ENCODE results near the gene RSPO3. TPM values are rescaled to one million over a fixed set of nuclear protein-coding genes. Genes with fewer than 3 reads are reported as not detected.

The RSPO3 gene
- total RNA-seq, 1 experiment from 2014 or later = not detected

- Mint-ChIP-seq H3K9me3 (ENCODE audit: unreplicated experiment) (no peaks in the 10 kb centered on the region), H3K27me3 (ENCODE audit: insufficient read depth, unreplicated experiment) (peaks cover 94% of the 10 kb centered on the region), H3K4me1 (ENCODE audit: insufficient read depth, unreplicated experiment) (no peaks in the 10 kb centered on the region), H3K27ac (ENCODE audit: low read depth, unreplicated experiment) (no peak overlapping the region), H3K36me3 (ENCODE audit: insufficient read depth, unreplicated experiment) (no peaks in the 10 kb centered on the region), H3K4me3 (ENCODE audit: unreplicated experiment) (no peak overlapping the region)
- BruUV-seq (replicated peaks) = no TSS peak
- ChIA-PET POLR2A (no interaction called here), CTCF (interaction anchor here (0.5 to 0.6 kb wide), 2 partner anchors 19 to 358 kb away, joined by 3 read pairs; no protein-coding TSS in a partner anchor)
- DNase-seq (ENCODE audit: unreplicated experiment) = no peak
- TF ChIP-seq CTCF (IDR thresholded peaks at IDR 0.05; ENCODE audit: unreplicated experiment) = no peak
- intact Hi-C loops (cut with micrococcal nuclease) = no loop called here
Measured at GRCh38 chr6:127162836-127163235, 44.4 kb downstream of the RSPO3 start.

GRCh38 chr6:127164036-127164435 lies 45.6 kb downstream of the RSPO3 start:
- CTCF ChIA-PET = no interaction called here
- Mint-ChIP-seq H3K9me3 (ENCODE audit: unreplicated experiment) (no peaks in the 10 kb centered on the region), H3K27ac (ENCODE audit: low read depth, unreplicated experiment) (no peak overlapping the region), H3K27me3 (ENCODE audit: insufficient read depth, unreplicated experiment) (peaks cover 82% of the 10 kb centered on the region), H3K4me1 (ENCODE audit: insufficient read depth, unreplicated experiment) (no peaks in the 10 kb centered on the region), H3K4me3 (ENCODE audit: unreplicated experiment) (no peak overlapping the region), H3K36me3 (ENCODE audit: insufficient read depth, unreplicated experiment) (no peaks in the 10 kb centered on the region)
- intact Hi-C loops (cut with micrococcal nuclease) = no loop called here
- no TSS peak for BruUV-seq (replicated peaks)
- POLR2A ChIA-PET = no interaction called here
- no peak for TF ChIP-seq CTCF (IDR thresholded peaks at IDR 0.05; ENCODE audit: unreplicated experiment)
- DNase-seq (ENCODE audit: unreplicated experiment) = no peak

- intact Hi-C loops (cut with micrococcal nuclease) = no loop called here
- ChIA-PET CTCF (no interaction called here), POLR2A (no interaction called here)
- BruUV-seq (replicated peaks) = no TSS peak
- Mint-ChIP-seq H3K4me1 (ENCODE audit: insufficient read depth, unreplicated experiment) (no peaks in the 10 kb centered on the region), H3K36me3 (ENCODE audit: insufficient read depth, unreplicated experiment) (no peaks in the 10 kb centered on the region), H3K27me3 (ENCODE audit: insufficient read depth, unreplicated experiment) (peaks cover 80% of the 10 kb centered on the region), H3K27ac (ENCODE audit: low read depth, unreplicated experiment) (no peak overlapping the region), H3K9me3 (ENCODE audit: unreplicated experiment) (no peaks in the 10 kb centered on the region), H3K4me3 (ENCODE audit: unreplicated experiment) (no peak overlapping the region)
- no peak for DNase-seq (ENCODE audit: unreplicated experiment)
- no peak for TF ChIP-seq CTCF (IDR thresholded peaks at IDR 0.05; ENCODE audit: unreplicated experiment)
Measured at GRCh38 chr6:127164565-127164964, 46.1 kb downstream of the RSPO3 start.

GRCh38 chr6:127173156-127173940 lies 54.9 kb downstream of the RSPO3 start:
- H3K4me1 Mint-ChIP-seq (ENCODE audit: insufficient read depth, unreplicated experiment) = no peaks in the 10 kb centered on the region
- DNase-seq (ENCODE audit: unreplicated experiment) = no peak
- intact Hi-C loops (cut with micrococcal nuclease) = no loop called here
- no peak for TF ChIP-seq CTCF (IDR thresholded peaks at IDR 0.05; ENCODE audit: unreplicated experiment)
- no peak overlapping the region for H3K4me3 Mint-ChIP-seq (ENCODE audit: unreplicated experiment)
- no TSS peak for BruUV-seq (replicated peaks)
- ChIA-PET CTCF (no interaction called here), POLR2A (no interaction called here)
- H3K27me3 Mint-ChIP-seq (ENCODE audit: insufficient read depth, unreplicated experiment) = peaks cover 85% of the 10 kb centered on the region
- H3K9me3 Mint-ChIP-seq (ENCODE audit: unreplicated experiment) = no peaks in the 10 kb centered on the region
- no peaks in the 10 kb centered on the region for H3K36me3 Mint-ChIP-seq (ENCODE audit: insufficient read depth, unreplicated experiment)
- no peak overlapping the region for H3K27ac Mint-ChIP-seq (ENCODE audit: low read depth, unreplicated experiment)
